PC-3 (cell line): ENCODE results near the gene FRMPD2.

ENCODE experiments used
- CTCF ChIP-seq: fragments of 300-600 bp; sonication (generic); conservative IDR thresholded peaks from 2 replicates; pipeline ENCODE4 v1.5.1; 2017; ENCODE audit warnings: antibody characterized with exemption, low read depth, mild to moderate bottlenecking, low read length
- EZH2 ChIP-seq: fragments of 300-600 bp; sonication (generic); IDR thresholded peaks from one replicate; pipeline ENCODE4 v1.6.1; 2017; ENCODE audit warnings: antibody characterized with exemption, mild to moderate bottlenecking, low read length; ENCODE audit not compliant: unreplicated experiment
- EZH2phosphoT487 ChIP-seq: fragments of 300-600 bp; sonication (generic); IDR thresholded peaks from 2 replicates; pipeline ENCODE4 v1.6.1; 2018; ENCODE audit warnings: mild to moderate bottlenecking, antibody characterized with exemption, low read length, borderline replicate concordance

GRCh38 chr10:48294431-48294830 is 19.9 kb upstream of the FRMPD2 start:
- no peak for TF ChIP-seq EZH2
- no peak for TF ChIP-seq EZH2phosphoT487
- TF ChIP-seq CTCF, result no peak
